Lung (tissue), 12 donors: ENCODE data around the gene STXBP6. TPM values are rescaled to one million over a fixed set of nuclear protein-coding genes. Genes with fewer than 3 reads are reported as not detected.

Source experiments
- ATAC-seq: fragments of 200-7000 bp; cut with Tn5 transposase; one replicate; pipeline ENCODE4 v1.9.1; 2020; ENCODE audit warnings: moderate number of reproducible peaks; ENCODE audit not compliant: insufficient read depth, low FRiP score
- DNase-seq, 3 donors: peaks; one replicate each; pipeline ENCODE4 v3.0.0-alpha.2; 2013 to 2017
- H3K27ac ChIP-seq, 2 donors: one replicate each; pipeline ENCODE4 v1.5.1; 2013; ENCODE audit warnings: mild to moderate bottlenecking in 2 of 2, moderate library complexity in 2 of 2, control low read depth in 1 of 2, inconsistent platforms in 1 of 2, low read depth in 1 of 2, low read length in 1 of 2
- H3K27me3 ChIP-seq, 3 donors: one replicate each; pipeline ENCODE4 v1.5.1; 2013; ENCODE audit warnings: low read length in 2 of 3; ENCODE audit not compliant: control insufficient read depth in 3 of 3, insufficient read depth in 3 of 3
- H3K36me3 ChIP-seq, 4 donors: one replicate each; pipeline ENCODE4 v1.5.1; 2013; ENCODE audit warnings: low read length in 4 of 4, mild to moderate bottlenecking in 1 of 4, moderate library complexity in 1 of 4; ENCODE audit not compliant: control insufficient read depth in 4 of 4, insufficient read depth in 4 of 4
- H3K4me1 ChIP-seq, 5 donors: one replicate each; pipeline ENCODE4 v1.5.1; 2013; ENCODE audit warnings: low read length in 5 of 5, mild to moderate bottlenecking in 2 of 5, moderate library complexity in 1 of 5; ENCODE audit not compliant: control insufficient read depth in 5 of 5, insufficient read depth in 5 of 5
- H3K4me3 ChIP-seq: one replicate; pipeline ENCODE4 v1.5.1; 2013; ENCODE audit warnings: mild to moderate bottlenecking, control low read depth, moderate library complexity
- H3K9ac ChIP-seq, 2 donors: one replicate each; pipeline ENCODE4 v1.5.1; 2013; ENCODE audit warnings: low read length in 2 of 2, control low read depth in 1 of 2; ENCODE audit not compliant: insufficient read depth in 1 of 2
- H3K9me3 ChIP-seq, 4 donors: one replicate each; pipeline ENCODE4 v1.5.1; 2013; ENCODE audit warnings: low read length in 3 of 4, mild to moderate bottlenecking in 1 of 4, moderate library complexity in 1 of 4; ENCODE audit not compliant: control insufficient read depth in 4 of 4, insufficient read depth in 3 of 4
- CTCF ChIP-seq: IDR thresholded peaks from 2 replicates; pipeline ENCODE4 v1.5.1; 2012; ENCODE audit warnings: mild to moderate bottlenecking; ENCODE audit errors: control extremely low read depth, extremely low read depth
- WGBS, 2 donors: extraction: QIAGEN DNeasy Blood & Tissue Kit; methylation state at CpG; one replicate each; pipeline ENCODE4 v1.1.7; 2013; 5-methylcytosine and 5-hydroxymethylcytosine counted together
- polyA plus RNA-seq, 2 donors: library from polyadenylated mRNA; stranded (reverse); fragments of 200-250 nt; gene quantifications; one replicate each; pipeline ENCODE4 v1.2.1, GENCODE V29; 2013
- total RNA-seq, 2 donors: library from RNA; depleted of rRNA in 1 of 2; stranded (reverse); fragments of >200 nt in 1 of 2; gene quantifications; one replicate each; pipeline ENCODE4 v1.2.1, GENCODE V29; 2014 to 2021
- donor health status: control.
- donor health status: control.
- donor health status: Bipolar disorder and iron deficiency.
- donor health status: healthy.
- donor health status: DM: yes; HTN: yes; CAD: no.

STXBP6 gene
- total and polyA plus RNA-seq, 4 donors = 9.3 to 42.5 (median 10.5) TPM

GRCh38 chr14:24766434-24766833, 283.5 kb downstream of the STXBP6 start:
- peaks cover 0 to 3% (median 0%) of the 10 kb centered on the region in 4 donors for H3K9me3 ChIP-seq
- no peaks in the 10 kb centered on the region for H3K36me3 ChIP-seq
- H3K4me3 ChIP-seq = no peak overlapping the region
- ATAC-seq (no peak), DNase-seq (peak in 2 of 3 donors; percentile 42 to 61)
- no peak overlapping the region for H3K27ac ChIP-seq
- no peak overlapping the region for H3K9ac ChIP-seq
- no peaks in the 10 kb centered on the region for H3K27me3 ChIP-seq
- no peak for TF ChIP-seq CTCF
- 72 to 91% methylated on average over 2 of the region's 2 CpGs for WGBS, 2 donors
- H3K4me1 ChIP-seq = peaks cover 0 to 10% (median 0%) of the 10 kb centered on the region in 5 donors

- Histone ChIP-seq H3K9ac (no peak overlapping the region), H3K36me3 (no peaks in the 10 kb centered on the region), H3K27me3 (no peaks in the 10 kb centered on the region), H3K4me3 (no peak overlapping the region), H3K9me3 (peaks cover 0 to 3% (median 0%) of the 10 kb centered on the region in 4 donors), H3K27ac (no peak overlapping the region), H3K4me1 (peaks cover 0 to 2% (median 0%) of the 10 kb centered on the region in 5 donors)
- DNase-seq (no peak), ATAC-seq (no peak)
- WGBS, 2 donors = 72 to 83% methylated on average over 2 of the region's 2 CpGs
- TF ChIP-seq CTCF = no peak
Observed at GRCh38 chr14:24761141-24761540, 288.8 kb downstream of the STXBP6 start.
